ENCODE data around the gene VAPB.

- TF ChIP-seq POLR2A (IDR thresholded peaks at IDR 0.05) (no peak), CTCF (IDR thresholded peaks at IDR 0.05 in 8 of 11, conservative IDR thresholded peaks at IDR 0.05 in 3 of 11) (no peak), POLR2AphosphoS5 (IDR thresholded peaks at IDR 0.05) (no peak)
These were observed 10.9 kb downstream of the VAPB start for GRCh38 chr20:58399926-58400325.
